Measurements from ENCODE around the gene DNAJC16. TPM values are rescaled to one million over a fixed set of nuclear protein-coding genes. Genes with fewer than 3 reads are reported as not detected.

The DNAJC16 gene
- total and polyA plus RNA-seq, 2 of the 13 experiments (the other 11 are each of a cell fraction or from before 2014, with no cell fraction given), result 11.4 to 15.4 TPM

- TF ChIP-seq ATF6 (CRISPR knock-in tag; conservative IDR thresholded peaks at IDR 0.05), result no peak
- TF ChIP-seq MIER2 (CRISPR knock-in tag; IDR thresholded peaks at IDR 0.05), result no peak
- TF ChIP-seq EEA1 (CRISPR knock-in tag; IDR thresholded peaks at IDR 0.05; ENCODE audit: borderline replicate concordance), result no peak
- no peak for TF ChIP-seq ARNT (IDR thresholded peaks at IDR 0.05)
- TF ChIP-seq ZNF260 (CRISPR knock-in tag; IDR thresholded peaks at IDR 0.05; ENCODE audit: borderline replicate concordance, low read depth), result no peak
- peak; percentile 66 for TF ChIP-seq KDM3A (CRISPR knock-in tag; IDR thresholded peaks at IDR 0.05; ENCODE audit: low read depth)
- TF ChIP-seq, protein P1, sequence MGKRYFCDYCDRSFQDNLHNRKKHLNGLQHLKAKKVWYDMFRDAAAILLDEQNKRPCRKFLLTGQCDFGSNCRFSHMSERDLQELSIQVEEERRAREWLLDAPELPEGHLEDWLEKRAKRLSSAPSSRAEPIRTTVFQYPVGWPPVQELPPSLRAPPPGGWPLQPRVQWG (CRISPR knock-in tag; IDR thresholded peaks at IDR 0.05; ENCODE audit: borderline replicate concordance, low read depth), result no peak
- TF ChIP-seq ZNF501 (CRISPR knock-in tag; IDR thresholded peaks at IDR 0.05), result peak; percentile 96
- TF ChIP-seq, protein P2, sequence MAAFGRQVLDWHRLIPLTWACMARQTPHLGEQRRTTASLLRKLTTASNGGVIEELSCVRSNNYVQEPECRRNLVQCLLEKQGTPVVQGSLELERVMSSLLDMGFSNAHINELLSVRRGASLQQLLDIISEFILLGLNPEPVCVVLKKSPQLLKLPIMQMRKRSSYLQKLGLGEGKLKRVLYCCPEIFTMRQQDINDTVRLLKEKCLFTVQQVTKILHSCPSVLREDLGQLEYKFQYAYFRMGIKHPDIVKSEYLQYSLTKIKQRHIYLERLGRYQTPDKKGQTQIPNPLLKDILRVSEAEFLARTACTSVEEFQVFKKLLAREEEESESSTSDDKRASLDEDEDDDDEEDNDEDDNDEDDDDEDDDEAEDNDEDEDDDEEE (CRISPR knock-in tag; IDR thresholded peaks at IDR 0.05), result peak; percentile 74; the same call in 1 of the 2 replicates
- TF ChIP-seq HOXA5 (CRISPR knock-in tag; IDR thresholded peaks at IDR 0.05), result peak; percentile 94; the same call in 1 of the 2 replicates
- peak; percentile 58; the same call in 1 of the 2 replicates for TF ChIP-seq GATAD2A (CRISPR knock-in tag; IDR thresholded peaks at IDR 0.05)
- no peak for TF ChIP-seq CHCHD3 (CRISPR knock-in tag; IDR thresholded peaks at IDR 0.05)
- TF ChIP-seq MEIS1 (CRISPR knock-in tag; IDR thresholded peaks at IDR 0.05; ENCODE audit: borderline replicate concordance), result peak; percentile 46; the same call in 1 of the 2 replicates
- TF ChIP-seq ARNTL (CRISPR knock-in tag; IDR thresholded peaks at IDR 0.05), result peak; percentile 73
- no peak for TF ChIP-seq ZNF432 (CRISPR knock-in tag; IDR thresholded peaks at IDR 0.05; ENCODE audit: borderline replicate concordance)
- peak; percentile 61 for TF ChIP-seq IKZF4 (CRISPR knock-in tag; IDR thresholded peaks at IDR 0.05; ENCODE audit: borderline replicate concordance, low read depth, not compliant biosample characterization)
- TF ChIP-seq PHF5A (CRISPR knock-in tag; IDR thresholded peaks at IDR 0.05; ENCODE audit: low read depth, unreplicated experiment), result peak; percentile 39
- TF ChIP-seq ATAD3A (CRISPR knock-in tag; IDR thresholded peaks at IDR 0.05), result no peak
- TF ChIP-seq PBX3 (CRISPR knock-in tag; IDR thresholded peaks at IDR 0.05; ENCODE audit: borderline replicate concordance), result no peak
- TF ChIP-seq SNRNP70 (IDR thresholded peaks at IDR 0.05; ENCODE audit: low read depth, low read length), result no peak
- TF ChIP-seq, protein P3, sequence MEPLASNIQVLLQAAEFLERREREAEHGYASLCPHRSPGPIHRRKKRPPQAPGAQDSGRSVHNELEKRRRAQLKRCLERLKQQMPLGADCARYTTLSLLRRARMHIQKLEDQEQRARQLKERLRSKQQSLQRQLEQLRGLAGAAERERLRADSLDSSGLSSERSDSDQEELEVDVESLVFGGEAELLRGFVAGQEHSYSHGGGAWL (CRISPR knock-in tag; IDR thresholded peaks at IDR 0.05), result 0 out of 2 replicates have a peak, but pooled peaks have one; percentile 53
- TF ChIP-seq EHMT2 (IDR thresholded peaks at IDR 0.05; ENCODE audit: borderline replicate concordance, low read depth, low read length), result no peak
- TF ChIP-seq ATF1 (CRISPR knock-in tag; IDR thresholded peaks at IDR 0.05), result no peak
- TF ChIP-seq PRMT3 (CRISPR knock-in tag; IDR thresholded peaks at IDR 0.05; ENCODE audit: borderline replicate concordance, low read depth), result no peak
These were observed at the start of gene DNAJC16 (continued) for GRCh38 chr1:15526490-15527339.

Measured in HepG2 (cell line).